Activated CD8-positive, alpha-beta memory T cell treated with anti-CD3 and anti-CD28 coated beads for 36 hours (primary cell): ENCODE measurements around the gene CDO1. TPM values are rescaled to one million over a fixed set of nuclear protein-coding genes. Genes with fewer than 3 reads are reported as not detected.

Source experiments
- CTCF ChIA-PET: fragments of 350-600 bp; sonication (Branson Sonifier 250); formaldehyde crosslinking; loops from one replicate; lab custom pipeline; 2021; ENCODE audit warnings: antibody characterized with exemption; lab: Charles Lee
- POLR2A ChIA-PET: fragments of 350-600 bp; sonication (Branson Sonifier 250); formaldehyde crosslinking; loops from one replicate; lab custom pipeline; 2021; ENCODE audit warnings: antibody characterized with exemption; lab: Charles Lee
- total RNA-seq, 2 experiments: library from RNA; stranded (reverse); gene quantifications; one replicate each; pipeline ENCODE4 v1.2.3, GENCODE V29; 2021

Gene CDO1
- total RNA-seq, 2 experiments from 2014 or later, result 0.11 to 0.29 TPM

- POLR2A ChIA-PET, result no interaction called here
- CTCF ChIA-PET, result no interaction called here
Observed at GRCh38 chr5:115801152-115801551, 15.3 kb downstream of the CDO1 start.

- POLR2A ChIA-PET, result no interaction called here
- CTCF ChIA-PET, result no interaction called here
Observed at GRCh38 chr5:115800108-115800507, 16.4 kb downstream of the CDO1 start.

GRCh38 chr5:115798252-115798651, 18.2 kb downstream of the CDO1 start:
- ChIA-PET POLR2A (no interaction called here), CTCF (no interaction called here)

GRCh38 chr5:115796656-115797055, 19.8 kb downstream of the CDO1 start:
- POLR2A ChIA-PET, result no interaction called here
- CTCF ChIA-PET, result no interaction called here

GRCh38 chr5:115795700-115796099, 20.8 kb downstream of the CDO1 start:
- POLR2A ChIA-PET, result no interaction called here
- CTCF ChIA-PET, result no interaction called here

GRCh38 chr5:115788440-115788839, 28.0 kb downstream of the CDO1 start:
- POLR2A ChIA-PET, result no interaction called here
- CTCF ChIA-PET, result no interaction called here

- ChIA-PET CTCF (no interaction called here), POLR2A (no interaction called here)
Observed at GRCh38 chr5:115787426-115787825, 29.0 kb downstream of the CDO1 start.

GRCh38 chr5:115785381-115786065, 30.9 kb downstream of the CDO1 start:
- ChIA-PET POLR2A (no interaction called here), CTCF (no interaction called here)

GRCh38 chr5:115778417-115778816, 38.0 kb downstream of the CDO1 start:
- POLR2A ChIA-PET, result no interaction called here
- CTCF ChIA-PET, result no interaction called here

GRCh38 chr5:115776989-115777388, 39.5 kb downstream of the CDO1 start:
- ChIA-PET CTCF (no interaction called here), POLR2A (no interaction called here)

GRCh38 chr5:115775999-115776398, 40.5 kb downstream of the CDO1 start:
- ChIA-PET CTCF (no interaction called here), POLR2A (no interaction called here)

GRCh38 chr5:115774684-115775083, 41.8 kb downstream of the CDO1 start:
- ChIA-PET POLR2A (no interaction called here), CTCF (no interaction called here)

GRCh38 chr5:115772731-115773475, 43.6 kb downstream of the CDO1 start:
- CTCF ChIA-PET, result no interaction called here
- POLR2A ChIA-PET, result no interaction called here

- POLR2A ChIA-PET, result no interaction called here
- CTCF ChIA-PET, result no interaction called here
Observed at GRCh38 chr5:115770466-115770865, 46.0 kb downstream of the CDO1 start.

- ChIA-PET CTCF (no interaction called here), POLR2A (no interaction called here)
Observed at GRCh38 chr5:115767424-115767823, 49.0 kb downstream of the CDO1 start.

- CTCF ChIA-PET, result no interaction called here
- POLR2A ChIA-PET, result no interaction called here
Observed at GRCh38 chr5:115766608-115767007, 49.9 kb downstream of the CDO1 start.

- ChIA-PET CTCF (no interaction called here), POLR2A (no interaction called here)
Observed at GRCh38 chr5:115758356-115758755, 58.1 kb downstream of the CDO1 start.

GRCh38 chr5:115755675-115756074, 60.8 kb downstream of the CDO1 start:
- ChIA-PET CTCF (interaction anchor here (0.6 kb wide), 1 partner anchor 48 kb away, joined by 4 read pairs; no protein-coding TSS in a partner anchor), POLR2A (no interaction called here)
